ENCODE measurements around the gene TLL1.

The TLL1 gene

DNA sequence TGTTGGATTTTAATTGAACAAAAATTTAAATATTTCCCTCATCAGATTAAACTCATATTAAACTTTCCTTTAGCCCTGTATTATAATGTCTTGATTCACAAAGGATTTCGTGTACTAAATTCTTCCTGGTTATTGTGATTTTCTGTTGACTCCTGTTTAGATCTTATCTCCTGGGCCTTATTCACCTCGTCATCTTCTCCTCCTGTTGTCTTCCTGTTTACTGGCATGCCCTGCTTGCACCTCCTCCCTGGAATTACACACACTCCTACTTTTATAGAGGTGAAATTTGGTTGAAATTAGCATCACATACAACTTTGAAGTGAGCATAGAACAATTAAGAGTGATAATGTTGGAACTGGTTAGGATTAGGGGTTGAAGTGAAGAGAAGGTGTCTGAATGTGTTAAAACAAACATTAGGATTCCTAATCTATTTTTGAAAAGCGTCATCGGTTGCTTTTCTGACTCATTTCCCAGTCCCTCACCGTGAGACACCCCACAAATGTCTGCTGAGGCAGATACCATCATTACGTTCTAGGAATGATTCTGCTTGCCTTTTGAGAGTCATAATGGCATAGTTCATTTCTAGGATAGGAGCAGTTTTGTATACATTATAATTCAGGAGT is 32.5 kb downstream of the TLL1 start:
- Histone ChIP-seq H3K27me3 (ENCODE audit: control insufficient read depth, insufficient read depth, low read length) (no peaks in the 10 kb centered on the region), H3K9ac (ENCODE audit: low read depth, low read length) (no peak overlapping the region), H3K4me3 (ENCODE audit: low read depth, low read length) (no peak overlapping the region), H3K27ac (ENCODE audit: low read depth, low read length) (no peak overlapping the region), H3K9me3 (ENCODE audit: control insufficient read depth, insufficient read depth, low read length) (no peaks in the 10 kb centered on the region), H3K36me3 (ENCODE audit: control insufficient read depth, insufficient read depth, low read length) (no peaks in the 10 kb centered on the region), H3K4me1 (ENCODE audit: control insufficient read depth, insufficient read depth, low read length) (no peaks in the 10 kb centered on the region; the same call in 1 of the 2 replicates)

- H3K27me3 ChIP-seq (ENCODE audit: control insufficient read depth, insufficient read depth, low read length), result no peaks in the 10 kb centered on the region
- H3K9ac ChIP-seq (ENCODE audit: low read depth, low read length), result no peak overlapping the region
- H3K27ac ChIP-seq (ENCODE audit: low read depth, low read length), result no peak overlapping the region
- no peaks in the 10 kb centered on the region; the same call in 1 of the 2 replicates for H3K4me1 ChIP-seq (ENCODE audit: control insufficient read depth, insufficient read depth, low read length)
- H3K4me3 ChIP-seq (ENCODE audit: low read depth, low read length), result no peak overlapping the region
- H3K9me3 ChIP-seq (ENCODE audit: control insufficient read depth, insufficient read depth, low read length), result no peaks in the 10 kb centered on the region
- H3K36me3 ChIP-seq (ENCODE audit: control insufficient read depth, insufficient read depth, low read length), result no peaks in the 10 kb centered on the region
Measured at GRCh38 chr4:165906272-165906671, 33.2 kb downstream of the TLL1 start.

GRCh38 chr4:165909947-165910346 is 36.9 kb downstream of the TLL1 start:
- Histone ChIP-seq H3K4me1 (ENCODE audit: control insufficient read depth, insufficient read depth, low read length) (no peaks in the 10 kb centered on the region; the same call in 1 of the 2 replicates), H3K27ac (ENCODE audit: low read depth, low read length) (no peak overlapping the region), H3K9ac (ENCODE audit: low read depth, low read length) (no peak overlapping the region), H3K27me3 (ENCODE audit: control insufficient read depth, insufficient read depth, low read length) (no peaks in the 10 kb centered on the region), H3K36me3 (ENCODE audit: control insufficient read depth, insufficient read depth, low read length) (no peaks in the 10 kb centered on the region), H3K4me3 (ENCODE audit: low read depth, low read length) (no peak overlapping the region), H3K9me3 (ENCODE audit: control insufficient read depth, insufficient read depth, low read length) (no peaks in the 10 kb centered on the region)

DNA sequence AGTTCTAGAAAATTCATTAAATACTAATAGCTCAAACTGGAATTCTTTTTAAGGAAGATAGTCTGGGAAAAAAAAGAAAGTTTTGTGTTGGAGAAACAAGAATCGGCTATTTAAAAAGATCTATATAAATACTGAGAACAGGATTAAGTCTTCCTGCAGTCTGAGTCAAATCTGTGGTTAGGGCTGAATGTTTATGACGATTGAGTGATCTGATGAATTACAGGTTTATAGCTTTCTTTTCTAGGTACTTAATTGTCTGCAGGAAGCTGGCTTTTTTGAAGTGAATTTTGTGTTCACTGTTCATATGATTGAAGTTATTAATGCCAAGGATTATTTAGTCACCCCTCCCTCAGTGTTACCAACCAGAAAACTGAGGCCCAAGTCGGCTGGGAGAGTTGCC is 42.2 kb downstream of the TLL1 start:
- Histone ChIP-seq H3K9me3 (ENCODE audit: control insufficient read depth, insufficient read depth, low read length) (no peaks in the 10 kb centered on the region), H3K36me3 (ENCODE audit: control insufficient read depth, insufficient read depth, low read length) (no peaks in the 10 kb centered on the region), H3K27me3 (ENCODE audit: control insufficient read depth, insufficient read depth, low read length) (no peaks in the 10 kb centered on the region), H3K4me1 (ENCODE audit: control insufficient read depth, insufficient read depth, low read length) (no peaks in the 10 kb centered on the region), H3K4me3 (ENCODE audit: low read depth, low read length) (no peak overlapping the region), H3K27ac (ENCODE audit: low read depth, low read length) (no peak overlapping the region), H3K9ac (ENCODE audit: low read depth, low read length) (no peak overlapping the region)

- no peaks in the 10 kb centered on the region for H3K27me3 ChIP-seq (ENCODE audit: control insufficient read depth, insufficient read depth, low read length)
- H3K9ac ChIP-seq (ENCODE audit: low read depth, low read length), result no peak overlapping the region
- no peaks in the 10 kb centered on the region for H3K4me1 ChIP-seq (ENCODE audit: control insufficient read depth, insufficient read depth, low read length)
- no peak overlapping the region for H3K27ac ChIP-seq (ENCODE audit: low read depth, low read length)
- no peaks in the 10 kb centered on the region for H3K9me3 ChIP-seq (ENCODE audit: control insufficient read depth, insufficient read depth, low read length)
- no peak overlapping the region for H3K4me3 ChIP-seq (ENCODE audit: low read depth, low read length)
- no peaks in the 10 kb centered on the region for H3K36me3 ChIP-seq (ENCODE audit: control insufficient read depth, insufficient read depth, low read length)
Measured at GRCh38 chr4:165921546-165921945, 48.5 kb downstream of the TLL1 start.

GRCh38 chr4:165922747-165923146 is 49.7 kb downstream of the TLL1 start:
- H3K4me3 ChIP-seq (ENCODE audit: low read depth, low read length), result no peak overlapping the region
- H3K27ac ChIP-seq (ENCODE audit: low read depth, low read length), result no peak overlapping the region

DNA sequence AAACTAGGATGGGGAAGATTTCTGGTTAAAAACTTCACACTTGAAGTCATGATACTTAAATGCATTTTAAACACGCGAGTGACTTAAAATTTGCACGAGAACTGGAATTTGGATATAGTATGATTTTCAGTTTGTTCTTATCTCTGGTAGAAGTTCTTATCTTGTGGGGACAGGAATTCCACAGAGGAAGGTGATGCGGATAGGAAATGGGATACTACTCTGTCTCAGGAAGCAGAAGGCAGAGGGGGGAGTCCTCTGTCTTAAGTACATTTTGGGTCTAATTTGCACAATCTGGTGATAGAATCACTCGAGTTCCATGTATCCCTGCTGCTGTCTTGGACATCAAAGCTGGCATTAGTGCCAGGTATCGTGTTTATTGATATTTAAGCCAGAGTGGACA is 53.3 kb downstream of the TLL1 start:
- Histone ChIP-seq H3K4me3 (ENCODE audit: low read depth, low read length) (no peak overlapping the region), H3K27me3 (ENCODE audit: control insufficient read depth, insufficient read depth, low read length) (no peaks in the 10 kb centered on the region), H3K27ac (ENCODE audit: low read depth, low read length) (no peak overlapping the region), H3K36me3 (ENCODE audit: control insufficient read depth, insufficient read depth, low read length) (no peaks in the 10 kb centered on the region), H3K9me3 (ENCODE audit: control insufficient read depth, insufficient read depth, low read length) (no peaks in the 10 kb centered on the region), H3K9ac (ENCODE audit: low read depth, low read length) (no peak overlapping the region), H3K4me1 (ENCODE audit: control insufficient read depth, insufficient read depth, low read length) (peaks cover 12% of the 10 kb centered on the region)

More at GRCh38 chr4:165922747-165923146, 49.7 kb downstream of the TLL1 start:
- Histone ChIP-seq H3K9me3 (ENCODE audit: control insufficient read depth, insufficient read depth, low read length) (no peaks in the 10 kb centered on the region), H3K36me3 (ENCODE audit: control insufficient read depth, insufficient read depth, low read length) (no peaks in the 10 kb centered on the region), H3K27me3 (ENCODE audit: control insufficient read depth, insufficient read depth, low read length) (no peaks in the 10 kb centered on the region), H3K4me1 (ENCODE audit: control insufficient read depth, insufficient read depth, low read length) (no peaks in the 10 kb centered on the region), H3K9ac (ENCODE audit: low read depth, low read length) (no peak overlapping the region)

DNA sequence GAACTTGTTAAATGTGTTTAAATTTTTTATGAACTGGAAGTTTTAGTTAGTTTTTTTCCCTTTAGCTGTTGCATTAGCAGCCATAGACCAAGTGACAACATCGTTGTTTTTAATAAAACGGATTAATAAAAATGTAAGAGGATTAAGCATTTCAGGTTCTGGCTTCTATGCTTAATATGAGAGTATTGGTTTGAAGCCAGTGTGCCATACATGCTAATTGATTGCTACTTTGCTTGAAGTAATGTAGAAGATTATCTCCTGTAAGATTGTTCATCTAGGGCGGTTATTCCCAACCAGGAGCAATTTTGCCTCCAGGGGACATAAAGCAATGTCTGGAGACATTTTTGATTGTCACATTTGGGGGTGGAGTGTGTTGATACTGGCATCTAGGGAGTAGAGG is 54.3 kb downstream of the TLL1 start:
- Histone ChIP-seq H3K27ac (ENCODE audit: low read depth, low read length) (no peak overlapping the region), H3K4me3 (ENCODE audit: low read depth, low read length) (no peak overlapping the region), H3K9me3 (ENCODE audit: control insufficient read depth, insufficient read depth, low read length) (no peaks in the 10 kb centered on the region), H3K9ac (ENCODE audit: low read depth, low read length) (no peak overlapping the region), H3K4me1 (ENCODE audit: control insufficient read depth, insufficient read depth, low read length) (peaks cover 14% of the 10 kb centered on the region), H3K27me3 (ENCODE audit: control insufficient read depth, insufficient read depth, low read length) (no peaks in the 10 kb centered on the region), H3K36me3 (ENCODE audit: control insufficient read depth, insufficient read depth, low read length) (no peaks in the 10 kb centered on the region)

GRCh38 chr4:165927815-165928214 is 54.8 kb downstream of the TLL1 start:
- Histone ChIP-seq H3K36me3 (ENCODE audit: control insufficient read depth, insufficient read depth, low read length) (no peaks in the 10 kb centered on the region), H3K27me3 (ENCODE audit: control insufficient read depth, insufficient read depth, low read length) (no peaks in the 10 kb centered on the region), H3K27ac (ENCODE audit: low read depth, low read length) (no peak overlapping the region), H3K4me1 (ENCODE audit: control insufficient read depth, insufficient read depth, low read length) (peaks cover 15% of the 10 kb centered on the region), H3K9me3 (ENCODE audit: control insufficient read depth, insufficient read depth, low read length) (no peaks in the 10 kb centered on the region), H3K9ac (ENCODE audit: low read depth, low read length) (no peak overlapping the region), H3K4me3 (ENCODE audit: low read depth, low read length) (no peak overlapping the region)

DNA sequence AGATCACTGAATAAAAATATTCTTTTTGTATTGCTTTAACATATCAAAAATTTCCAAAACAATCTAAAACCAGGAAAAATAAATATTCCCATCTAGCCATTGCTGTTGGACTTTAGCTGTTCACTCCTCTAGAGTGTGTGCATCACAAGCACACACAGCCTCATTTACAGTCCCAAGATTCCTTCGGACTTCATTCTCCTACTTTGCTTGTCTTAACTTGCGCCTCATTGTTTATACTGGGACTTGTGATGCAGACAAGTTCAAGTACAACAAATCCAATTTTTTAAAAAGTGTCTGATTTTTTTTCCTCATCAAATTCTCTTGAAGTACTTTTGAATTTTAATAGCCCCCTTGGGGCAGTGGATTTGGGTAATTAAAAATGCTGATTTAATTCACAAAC is 55.6 kb downstream of the TLL1 start:
- H3K4me1 ChIP-seq (ENCODE audit: control insufficient read depth, insufficient read depth, low read length), result peaks cover 15% of the 10 kb centered on the region
- no peaks in the 10 kb centered on the region for H3K9me3 ChIP-seq (ENCODE audit: control insufficient read depth, insufficient read depth, low read length)
- no peak overlapping the region for H3K27ac ChIP-seq (ENCODE audit: low read depth, low read length)
- no peak overlapping the region for H3K4me3 ChIP-seq (ENCODE audit: low read depth, low read length)
- no peak overlapping the region for H3K9ac ChIP-seq (ENCODE audit: low read depth, low read length)
- H3K36me3 ChIP-seq (ENCODE audit: control insufficient read depth, insufficient read depth, low read length), result no peaks in the 10 kb centered on the region
- H3K27me3 ChIP-seq (ENCODE audit: control insufficient read depth, insufficient read depth, low read length), result no peaks in the 10 kb centered on the region

DNA sequence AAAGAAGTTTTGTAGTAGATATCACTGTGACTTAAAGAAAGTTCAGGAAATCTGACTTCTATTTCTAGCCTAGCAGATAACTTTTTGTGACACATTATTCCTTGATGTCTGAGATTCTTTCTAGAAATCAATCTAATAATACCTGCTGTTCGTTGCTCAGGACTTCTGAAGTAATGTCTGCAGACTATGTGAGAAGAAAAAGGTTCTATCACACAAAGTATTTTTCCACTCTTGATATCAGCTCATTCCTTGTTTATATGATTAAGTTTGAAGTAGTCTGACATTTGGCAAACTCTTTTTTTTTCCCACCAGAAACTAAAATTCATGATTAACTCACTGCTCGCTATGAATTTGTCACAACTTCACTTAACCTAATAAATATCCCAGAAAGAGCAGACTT is 56.6 kb downstream of the TLL1 start:
- H3K9ac ChIP-seq (ENCODE audit: low read depth, low read length), result no peak overlapping the region
- no peak overlapping the region for H3K27ac ChIP-seq (ENCODE audit: low read depth, low read length)
- peaks cover 15% of the 10 kb centered on the region for H3K4me1 ChIP-seq (ENCODE audit: control insufficient read depth, insufficient read depth, low read length)
- H3K4me3 ChIP-seq (ENCODE audit: low read depth, low read length), result no peak overlapping the region
- H3K36me3 ChIP-seq (ENCODE audit: control insufficient read depth, insufficient read depth, low read length), result no peaks in the 10 kb centered on the region
- no peaks in the 10 kb centered on the region for H3K27me3 ChIP-seq (ENCODE audit: control insufficient read depth, insufficient read depth, low read length)
- no peaks in the 10 kb centered on the region for H3K9me3 ChIP-seq (ENCODE audit: control insufficient read depth, insufficient read depth, low read length)
